22Rv1 (cell line): ENCODE results near the gene PRRX1.

Experiments
- H3K27ac ChIP-seq: fragments of 450-650 bp; 2 replicates; pipeline ENCODE4 v1.5.1; 2017
- CTCF ChIP-seq: fragments of 450-650 bp; IDR thresholded peaks from 2 replicates; pipeline ENCODE4 v1.5.1; 2017; ENCODE audit warnings: mild to moderate bottlenecking
- ZFX ChIP-seq: fragments of 450-650 bp; IDR thresholded peaks from 2 replicates; pipeline ENCODE4 v1.6.1; 2017; ENCODE audit warnings: antibody characterized with exemption, borderline replicate concordance

The PRRX1 gene

DNA sequence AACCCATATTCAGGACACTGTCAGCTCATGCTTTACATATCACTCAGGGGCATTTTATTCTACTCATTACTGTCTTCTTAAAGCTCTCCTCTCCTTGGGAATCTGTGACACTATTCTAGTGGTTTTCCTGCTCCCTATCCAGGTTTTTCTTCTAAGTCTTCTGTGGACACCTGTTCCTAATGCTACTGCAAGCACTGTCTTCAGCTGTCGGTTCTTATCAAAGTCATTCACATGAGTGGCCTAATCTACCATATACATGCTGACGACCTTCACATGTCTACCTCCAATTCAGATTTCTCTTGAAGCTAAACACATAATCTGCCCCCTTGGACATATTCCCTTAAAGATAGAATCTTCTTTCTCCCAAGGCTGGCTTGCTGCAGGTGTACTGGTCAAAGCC, 39.8 kb upstream of the PRRX1 start:
- H3K27ac ChIP-seq = no peak overlapping the region
- TF ChIP-seq ZFX (no peak), CTCF (no peak)

- no peak for TF ChIP-seq CTCF
- no peak for TF ChIP-seq ZFX
- H3K27ac ChIP-seq = no peak overlapping the region
Observed at GRCh38 chr1:170630977-170631376, 33.0 kb upstream of the PRRX1 start.

- TF ChIP-seq ZFX (no peak), CTCF (no peak)
- no peak overlapping the region for H3K27ac ChIP-seq
Observed at GRCh38 chr1:170634293-170634692, 29.6 kb upstream of the PRRX1 start.

DNA sequence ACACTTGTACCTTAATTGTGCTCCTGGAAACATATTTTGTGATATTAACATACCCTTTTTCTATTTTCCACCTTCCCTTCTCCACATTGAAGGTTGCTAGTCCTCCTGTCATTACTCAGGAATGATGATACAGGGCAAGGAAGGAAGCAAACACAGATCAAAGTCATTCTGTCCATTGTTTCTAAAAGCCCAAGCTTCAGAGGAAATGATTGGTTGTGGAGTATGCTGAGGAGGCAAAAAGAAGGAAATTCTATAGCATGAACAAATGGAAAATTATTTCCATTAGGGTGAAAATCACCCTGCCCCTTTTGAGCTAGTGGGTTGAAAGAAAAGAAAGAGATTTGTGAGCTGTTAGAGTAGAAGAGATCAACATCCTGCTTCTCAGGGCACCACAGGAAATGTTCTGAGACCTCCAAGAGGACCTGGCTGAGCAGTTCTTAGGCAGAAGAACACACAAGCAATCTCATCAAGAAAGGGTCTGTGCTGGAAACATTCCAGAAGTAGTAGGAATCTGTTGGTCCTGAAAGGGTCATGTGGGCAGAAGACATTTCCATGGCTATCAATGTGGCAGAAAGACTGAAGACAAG, 29.0 kb upstream of the PRRX1 start:
- TF ChIP-seq ZFX (no peak), CTCF (no peak)
- no peak overlapping the region for H3K27ac ChIP-seq

- no peak for TF ChIP-seq CTCF
- TF ChIP-seq ZFX = no peak
- no peak overlapping the region for H3K27ac ChIP-seq
Observed at GRCh38 chr1:170640581-170640980, 23.4 kb upstream of the PRRX1 start.

DNA sequence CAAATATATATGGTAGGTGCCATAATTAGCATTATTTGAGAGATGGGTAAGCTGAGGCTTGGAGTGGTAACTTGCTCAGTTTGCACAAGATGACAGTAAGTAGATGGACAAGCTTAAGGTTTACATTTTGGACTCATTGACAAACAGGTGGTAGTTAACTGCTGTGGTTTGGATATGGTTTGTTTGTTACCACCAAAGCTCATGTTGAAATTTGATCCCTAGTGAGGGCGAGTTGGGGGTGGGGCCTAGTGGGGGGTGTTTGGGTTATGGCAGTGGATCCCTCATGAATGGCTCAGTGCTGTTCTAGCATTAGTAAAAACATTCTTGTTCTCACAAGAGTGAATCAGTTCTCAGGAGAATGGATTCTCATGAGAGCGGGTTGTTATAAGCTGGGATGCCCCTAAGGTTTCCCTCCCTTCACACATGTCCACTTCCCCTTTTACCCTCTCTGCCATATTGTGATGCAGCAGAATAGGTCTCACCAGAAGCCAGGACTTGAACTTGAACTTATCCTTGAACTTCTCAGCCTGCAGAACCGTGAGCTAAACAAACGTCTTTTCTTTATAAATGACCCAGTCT, 6.6 kb upstream of the PRRX1 start:
- H3K27ac ChIP-seq = no peak overlapping the region
- TF ChIP-seq ZFX (no peak), CTCF (no peak)

DNA sequence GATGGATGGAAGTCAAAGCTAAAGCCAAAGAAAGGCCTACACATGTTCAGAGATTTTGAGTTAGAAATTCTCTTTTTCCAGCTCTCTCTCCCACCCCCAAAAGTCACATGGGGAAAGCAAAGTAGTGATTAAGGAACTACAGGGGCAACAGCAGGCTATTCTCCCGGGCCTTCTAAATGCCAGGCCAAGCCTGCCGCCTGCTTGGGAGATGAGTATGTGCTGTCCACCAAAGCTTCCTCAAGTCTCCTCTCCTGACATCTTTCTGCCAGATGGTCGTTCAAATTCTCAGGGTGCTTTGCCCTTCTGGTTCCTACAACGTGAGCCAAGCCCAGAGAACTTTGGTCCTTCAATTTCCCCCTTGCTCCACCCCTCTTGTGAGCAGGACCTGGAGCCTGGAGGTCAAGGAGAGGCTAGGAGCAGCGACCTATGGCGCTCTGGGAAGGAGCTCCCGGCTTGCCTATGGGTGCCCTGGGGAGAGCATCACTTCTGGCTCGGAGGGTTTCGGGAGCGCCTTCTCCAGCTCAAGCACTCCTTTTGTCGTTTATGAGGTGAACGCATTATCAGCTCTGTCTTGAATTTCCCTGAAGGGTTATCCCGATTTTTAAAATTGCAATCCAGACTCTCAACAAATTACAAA, 4.4 kb upstream of the PRRX1 start:
- H3K27ac ChIP-seq = no peak overlapping the region
- TF ChIP-seq ZFX = no peak
